Hepatocyte (in vitro differentiated cells): ENCODE data around the gene PNMA8C. TPM values are rescaled to one million over a fixed set of nuclear protein-coding genes. Genes with fewer than 3 reads are reported as not detected.

Experiments
- DNase-seq: peaks from one replicate; pipeline ENCODE4 v3.0.0-alpha.2; 2016; ENCODE audit warnings: low spot score
- H2AFZ ChIP-seq: fragments of 200-600 bp; sonication (generic); 2 replicates; pipeline ENCODE4 v1.6.0; 2016; ENCODE audit warnings: antibody characterized with exemption, mild to moderate bottlenecking
- H3K27ac ChIP-seq: fragments of 200-600 bp; sonication (generic); 2 replicates; pipeline ENCODE4 v1.5.1; 2016; ENCODE audit warnings: mild to moderate bottlenecking
- H3K27me3 ChIP-seq: fragments of 200-600 bp; sonication (generic); 2 replicates; pipeline ENCODE4 v1.6.1; 2016
- H3K36me3 ChIP-seq: fragments of 200-600 bp; sonication (generic); replicated peaks from 2 replicates; pipeline ENCODE4 v1.5.1; 2016; ENCODE audit warnings: low read depth; ENCODE audit not compliant: insufficient read depth
- H3K4me1 ChIP-seq: fragments of 200-600 bp; sonication (generic); 2 replicates; pipeline ENCODE4 v1.5.1; 2016; ENCODE audit warnings: mild to moderate bottlenecking, moderate library complexity; ENCODE audit not compliant: insufficient read depth
- H3K4me2 ChIP-seq: fragments of 200-600 bp; sonication (generic); 2 replicates; pipeline ENCODE4 v1.6.0; 2016
- H3K4me3 ChIP-seq: fragments of 200-600 bp; sonication (generic); 2 replicates; pipeline ENCODE4 v1.5.1; 2016; ENCODE audit warnings: mild to moderate bottlenecking
- H3K79me2 ChIP-seq: fragments of 200-600 bp; sonication (generic); 2 replicates; pipeline ENCODE4 v1.6.0; 2017; ENCODE audit warnings: mild to moderate bottlenecking
- H3K9me2 ChIP-seq: fragments of 200-600 bp; sonication (generic); replicated peaks from 2 replicates; pipeline ENCODE4 v1.6.0; 2017; ENCODE audit warnings: mild to moderate bottlenecking; ENCODE audit not compliant: insufficient read depth
- H3K9me3 ChIP-seq: fragments of 200-600 bp; sonication (generic); 2 replicates; pipeline ENCODE4 v1.5.1; 2016; ENCODE audit warnings: low read depth, mild to moderate bottlenecking
- H4K20me1 ChIP-seq: fragments of 200-600 bp; sonication (generic); 2 replicates; pipeline ENCODE4 v1.6.0; 2016; ENCODE audit warnings: mild to moderate bottlenecking; ENCODE audit not compliant: insufficient read depth, poor library complexity, severe bottlenecking
- CTCF ChIP-seq: fragments of 200-600 bp; sonication (generic); IDR thresholded peaks from 2 replicates; pipeline ENCODE4 v1.5.1; 2016; ENCODE audit warnings: antibody characterized with exemption, mild to moderate bottlenecking; ENCODE audit not compliant: poor library complexity
- EZH2 ChIP-seq: fragments of 200-600 bp; sonication (generic); IDR thresholded peaks from 2 replicates; pipeline ENCODE4 v1.6.1; 2016; ENCODE audit warnings: antibody characterized with exemption, mild to moderate bottlenecking, borderline replicate concordance
- EZH2phosphoT487 ChIP-seq: fragments of 200-600 bp; sonication (generic); IDR thresholded peaks from one replicate; pipeline ENCODE4 v1.6.1; 2018; ENCODE audit warnings: antibody characterized with exemption, mild to moderate bottlenecking, low read depth, moderate library complexity; ENCODE audit not compliant: unreplicated experiment, severe bottlenecking
- WGBS: methylation state at CpG from one replicate; pipeline ENCODE4 v1.1.6; 2016; ENCODE audit warnings: low lambda C conversion rate; ENCODE audit errors: missing lambda C conversion rate; 5-methylcytosine and 5-hydroxymethylcytosine counted together
- polyA plus RNA-seq: library from polyadenylated mRNA; unstranded; fragments of >200 nt; fragmentation: Nextera tagmentation; extraction: Ambion mirVana; gene quantifications from 2 replicates; pipeline ENCODE4 v1.2.1, GENCODE V29; 2016
- total RNA-seq: library from RNA; depleted of rRNA; stranded (reverse); fragments of >200 nt; gene quantifications from 2 replicates; pipeline ENCODE4 v1.2.3, GENCODE V29; 2014

PNMA8C gene
- total and polyA plus RNA-seq, 2 experiments from 2014 or later = 0.27 TPM; not detected in 1

- Histone ChIP-seq H3K27me3 (no peaks in the 10 kb centered on the region), H3K4me1 (no peaks in the 10 kb centered on the region), H3K4me2 (no peak overlapping the region), H3K79me2 (peaks cover 23% of the 10 kb centered on the region), H3K27ac (no peak overlapping the region), H3K4me3 (no peak overlapping the region), H3K9me3 (no peaks in the 10 kb centered on the region), H3K36me3 (peaks cover 6% of the 10 kb centered on the region), H4K20me1 (no peaks in the 10 kb centered on the region), H2AFZ (no peak overlapping the region), H3K9me2 (no peaks in the 10 kb centered on the region)
- no peak for TF ChIP-seq EZH2phosphoT487
- no peak for TF ChIP-seq EZH2
- TF ChIP-seq CTCF = no peak
- WGBS = over 99% methylated on average over 11 of the region's 23 CpGs
- DNase-seq = no peak
These were observed 45.4 kb downstream of the PNMA8C start for GRCh38 chr19:46383171-46383815.

- Histone ChIP-seq H3K4me2 (no peak overlapping the region), H3K27me3 (no peaks in the 10 kb centered on the region), H2AFZ (no peak overlapping the region), H3K4me3 (no peak overlapping the region), H3K9me3 (no peaks in the 10 kb centered on the region), H3K79me2 (peaks cover 23% of the 10 kb centered on the region), H4K20me1 (no peaks in the 10 kb centered on the region), H3K36me3 (peaks cover 6% of the 10 kb centered on the region), H3K9me2 (no peaks in the 10 kb centered on the region), H3K4me1 (peaks cover 7% of the 10 kb centered on the region), H3K27ac (no peak overlapping the region)
- WGBS = 92% methylated on average over 14 of the region's 15 CpGs
- TF ChIP-seq CTCF (no peak), EZH2 (no peak), EZH2phosphoT487 (no peak)
- DNase-seq = no peak
These were observed 46.9 kb downstream of the PNMA8C start for GRCh38 chr19:46381756-46382345.

- no peaks in the 10 kb centered on the region for H3K9me2 ChIP-seq
- TF ChIP-seq CTCF = no peak
- peaks cover 23% of the 10 kb centered on the region for H3K79me2 ChIP-seq
- 93% methylated on average over 2 of the region's 2 CpGs for WGBS
- peaks cover 7% of the 10 kb centered on the region for H3K4me1 ChIP-seq
- H2AFZ ChIP-seq = no peak overlapping the region
- no peaks in the 10 kb centered on the region for H3K9me3 ChIP-seq
- no peaks in the 10 kb centered on the region for H4K20me1 ChIP-seq
- peaks cover 6% of the 10 kb centered on the region for H3K36me3 ChIP-seq
- H3K27ac ChIP-seq = no peak overlapping the region
- no peak for DNase-seq
- H3K4me3 ChIP-seq = no peak overlapping the region
- no peaks in the 10 kb centered on the region for H3K27me3 ChIP-seq
- no peak overlapping the region for H3K4me2 ChIP-seq
These were observed 47.4 kb downstream of the PNMA8C start for GRCh38 chr19:46381346-46381745.
